GM21717 (cell line): ENCODE measurements around the gene ADAMTS8.
"Not testable (repeated sequence)": the region's sequence is repeated elsewhere in the genome, so short reads cannot be mapped to it uniquely, and the experiment has no call there.

Source experiments
- ATAC-seq: cut with Tn5 transposase; IDR thresholded peaks from one replicate; pipeline ENCODE4 v1.9.1; 2021; ENCODE audit warnings: mild to moderate bottlenecking, moderate library complexity; ENCODE audit not compliant: unreplicated experiment

The ADAMTS8 gene

GRCh38 chr11:130439160-130439519, 10.7 kb upstream of the ADAMTS8 start:
- no peak for ATAC-seq

GRCh38 chr11:130438401-130439159, 10.2 kb upstream of the ADAMTS8 start:
- not testable (repeated sequence) for ATAC-seq

- no peak for ATAC-seq
Measured at GRCh38 chr11:130437848-130438247, 9.4 kb upstream of the ADAMTS8 start.

GRCh38 chr11:130436171-130436570, 7.8 kb upstream of the ADAMTS8 start:
- no peak for ATAC-seq

GRCh38 chr11:130435671-130436070, 7.3 kb upstream of the ADAMTS8 start:
- ATAC-seq = no peak

- peak; percentile 91 for ATAC-seq
Measured at GRCh38 chr11:130434521-130435223, 6.3 kb upstream of the ADAMTS8 start.

- ATAC-seq = no peak
Measured at GRCh38 chr11:130433357-130433756, 4.9 kb upstream of the ADAMTS8 start.

- ATAC-seq = no peak
Measured at GRCh38 chr11:130431801-130432200, 3.4 kb upstream of the ADAMTS8 start.

GRCh38 chr11:130431331-130431773, 2.9 kb upstream of the ADAMTS8 start:
- ATAC-seq = peak; percentile 75

- no peak for ATAC-seq
Measured at GRCh38 chr11:130429983-130430382, 1.6 kb upstream of the ADAMTS8 start.

GRCh38 chr11:130429120-130429681, 792 bp upstream of the ADAMTS8 start:
- no peak for ATAC-seq

- ATAC-seq = no peak
Measured at GRCh38 chr11:130427581-130428315, 661 bp downstream of the ADAMTS8 start.

GRCh38 chr11:130426837-130427341, 1.5 kb downstream of the ADAMTS8 start:
- no peak for ATAC-seq

- ATAC-seq = no peak
Measured at GRCh38 chr11:130426223-130426836, 2.1 kb downstream of the ADAMTS8 start.

GRCh38 chr11:130425156-130425555, 3.3 kb downstream of the ADAMTS8 start:
- ATAC-seq = no peak

- ATAC-seq = no peak
Measured at GRCh38 chr11:130424613-130425140, 3.7 kb downstream of the ADAMTS8 start.

- ATAC-seq = no peak
Measured at GRCh38 chr11:130423541-130424142, 4.8 kb downstream of the ADAMTS8 start.

- ATAC-seq = no peak
Measured at GRCh38 chr11:130422251-130422995, 6.0 kb downstream of the ADAMTS8 start.

- no peak for ATAC-seq
Measured at GRCh38 chr11:130421697-130422096, 6.7 kb downstream of the ADAMTS8 start.
